ENCODE measurements around the gene IL19.

IL19 gene
- total RNA-seq = 0.12 to 0.44 (median 0.38) reads per million in 4 experiments

GRCh38 chr1:206770531-206771337 lies at the start of gene IL19:
Gene IL19 (plus strand): TSS chr1:206770773. CDS start chr1:206836663, 65,890 bp downstream.
- no peak for DNase-seq

GRCh38 chr1:206721454-206721853 lies 49.1 kb upstream of the IL19 start:
- DNase-seq = no peak

GRCh38 chr1:206722751-206723461 lies 47.7 kb upstream of the IL19 start:
- DNase-seq = no peak

GRCh38 chr1:206723462-206723804 lies 47.1 kb upstream of the IL19 start:
- DNase-seq = no peak

DNA sequence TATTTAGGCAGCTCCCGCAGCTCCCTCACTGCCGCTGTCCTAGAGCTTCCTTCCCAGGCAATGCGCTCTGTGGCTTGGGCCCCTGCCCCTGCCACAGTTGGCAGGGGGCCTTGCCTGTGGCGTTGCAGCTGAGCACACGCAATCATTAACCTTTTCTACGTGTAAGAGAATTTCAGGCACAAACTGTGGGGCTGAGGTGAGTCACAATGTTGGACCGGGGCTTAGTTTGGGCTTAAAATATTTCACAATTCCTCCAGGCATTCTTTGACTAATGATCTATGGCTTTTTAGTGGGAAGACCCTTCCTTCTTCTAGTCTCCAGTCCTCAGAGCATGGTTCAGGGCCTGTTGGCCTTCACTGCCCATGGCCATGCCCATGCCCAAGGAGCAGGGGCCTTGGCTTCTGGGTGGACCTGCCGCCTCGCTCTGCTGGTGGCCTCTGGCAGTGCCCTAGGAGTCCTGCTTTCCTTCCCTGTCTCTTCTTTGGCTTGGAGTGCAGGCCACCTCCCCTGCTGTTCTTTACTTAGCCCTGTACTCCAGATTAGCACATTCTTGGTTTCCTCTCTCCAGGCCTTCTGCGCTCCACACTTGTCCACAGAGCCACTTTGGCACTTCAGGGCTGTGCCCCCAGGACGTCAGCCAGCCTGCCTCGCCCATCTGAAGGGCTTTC lies 46.6 kb upstream of the IL19 start:
- no peak for DNase-seq

DNA sequence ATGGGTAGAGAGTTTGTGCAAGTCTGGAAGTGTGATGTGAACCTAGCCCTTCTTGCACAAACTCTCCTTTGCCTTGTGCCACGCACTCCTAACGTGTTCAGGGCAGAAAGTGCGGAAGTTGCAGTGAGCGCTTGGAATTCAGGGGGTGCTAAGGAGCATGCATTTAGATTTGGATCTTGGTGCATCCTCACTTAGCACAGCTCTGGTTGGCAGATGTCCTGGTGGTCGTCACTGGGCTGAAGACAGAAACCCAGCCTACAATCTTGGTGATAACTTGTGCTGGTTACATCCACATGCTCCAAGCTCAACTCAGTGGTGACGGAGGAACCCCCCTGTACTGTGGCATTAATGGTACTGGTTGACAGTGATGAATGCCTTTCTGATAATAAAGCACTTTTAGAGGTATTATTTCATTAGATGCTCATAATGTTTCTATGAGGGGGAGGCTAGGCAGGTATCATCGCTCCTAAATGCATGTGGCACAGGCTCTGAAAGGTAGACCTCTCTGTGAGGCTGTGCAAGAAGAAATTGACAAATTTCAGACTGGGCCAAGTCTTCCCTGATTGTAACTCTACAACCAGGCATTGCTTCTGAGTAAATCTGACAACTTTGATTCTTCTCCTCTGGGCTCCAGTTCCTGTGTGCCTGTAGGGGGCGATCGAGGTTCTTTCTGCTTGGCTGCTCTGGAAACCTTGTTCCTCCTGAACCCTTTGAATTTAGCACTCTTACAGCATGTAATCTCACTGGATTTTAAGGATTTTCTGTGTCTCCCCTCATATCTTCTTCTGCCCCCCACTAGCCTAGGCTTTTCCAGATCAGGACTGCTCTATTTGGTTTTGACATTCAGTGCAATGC lies 45.2 kb upstream of the IL19 start:
- peak; percentile 13 for DNase-seq

- DNase-seq = no peak
Measured at GRCh38 chr1:206727981-206728696, 42.4 kb upstream of the IL19 start.

GRCh38 chr1:206728697-206728987 lies 41.9 kb upstream of the IL19 start:
- no peak for DNase-seq

GRCh38 chr1:206729050-206729449 lies 41.5 kb upstream of the IL19 start:
- no peak for DNase-seq

DNA sequence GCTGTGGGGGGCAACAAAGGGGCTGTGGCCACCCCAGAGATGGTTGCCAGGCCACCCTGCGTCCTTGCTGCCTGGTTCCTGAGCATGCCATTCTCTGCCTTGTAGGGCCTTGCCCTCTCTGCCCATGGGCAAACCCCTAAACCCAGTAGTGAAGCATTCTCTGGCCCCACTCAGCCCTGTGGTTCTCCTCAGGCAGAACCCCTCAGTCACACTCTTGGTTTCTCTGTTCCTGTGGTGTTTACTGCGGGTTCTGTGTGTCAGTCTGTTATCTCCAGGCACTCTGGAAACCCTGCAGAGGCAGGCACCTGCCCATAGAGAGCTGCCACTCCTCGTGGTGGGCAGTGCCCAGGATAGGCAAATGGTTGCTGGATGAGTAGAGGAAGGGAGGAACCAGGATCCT lies 41.1 kb upstream of the IL19 start:
- DNase-seq = no peak

GRCh38 chr1:206732508-206732907 lies 38.1 kb upstream of the IL19 start:
- DNase-seq = no peak

GRCh38 chr1:206732992-206733391 lies 37.6 kb upstream of the IL19 start:
- DNase-seq = no peak

DNA sequence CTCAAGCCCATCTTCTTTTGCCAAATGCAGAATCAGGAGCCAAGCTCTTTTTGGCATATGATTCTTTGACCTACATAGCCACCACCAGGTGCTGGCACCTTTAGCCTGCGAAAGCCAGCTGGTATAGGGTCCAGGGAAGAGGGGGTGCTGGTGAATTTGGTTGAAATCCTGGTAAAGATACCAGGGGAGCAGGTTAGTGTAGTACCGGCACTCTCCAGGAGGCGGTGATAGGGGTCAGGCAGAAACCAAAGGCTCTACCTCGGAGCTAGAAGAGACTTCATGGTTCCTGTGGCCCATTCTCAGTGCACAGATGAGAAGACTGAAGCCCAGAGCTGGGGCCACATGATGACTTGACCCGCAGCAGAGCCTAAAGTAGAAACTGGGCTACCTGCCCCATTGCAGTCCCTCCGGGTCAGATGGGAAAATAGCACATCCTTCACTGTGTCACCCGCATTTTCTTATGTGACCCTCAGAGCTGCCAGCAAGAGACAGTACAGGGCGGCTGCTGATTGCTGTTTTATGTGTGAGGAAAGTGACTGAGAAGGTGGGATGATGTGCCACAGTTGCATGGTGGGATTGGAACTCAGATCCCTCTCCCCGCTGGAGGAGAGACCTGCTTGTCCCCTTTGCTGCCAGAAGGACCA lies 36.0 kb upstream of the IL19 start:
- peak; percentile 61 for DNase-seq

DNA sequence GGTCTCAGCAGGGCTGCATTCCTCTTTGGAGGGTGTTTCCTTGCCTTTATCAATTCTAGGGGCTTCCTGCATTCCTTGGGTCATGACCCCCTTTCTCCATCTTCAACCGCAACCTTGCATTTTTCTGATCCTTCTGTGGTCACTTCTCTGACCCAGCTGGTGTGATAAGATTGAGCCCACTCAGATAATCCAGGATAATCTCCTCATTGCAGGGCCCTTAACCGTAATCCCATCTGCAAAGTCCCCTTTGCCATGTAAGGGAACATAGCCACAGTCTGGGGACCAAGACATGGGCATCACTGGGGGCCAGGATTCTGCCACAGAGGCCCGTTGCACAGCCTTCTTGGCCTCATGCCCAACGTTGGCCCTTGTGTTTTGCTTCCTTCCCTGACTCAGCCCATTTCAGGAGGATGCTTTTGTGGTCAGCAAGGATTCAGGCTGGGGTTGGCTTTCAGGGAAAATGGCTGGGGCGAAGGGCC lies 35.0 kb upstream of the IL19 start:
- no peak for DNase-seq

GRCh38 chr1:206736878-206737728 lies 33.5 kb upstream of the IL19 start:
- no peak for DNase-seq

GRCh38 chr1:206737729-206738201 lies 32.8 kb upstream of the IL19 start:
- no peak for DNase-seq

GRCh38 chr1:206738370-206739366 lies 31.9 kb upstream of the IL19 start:
- no peak for DNase-seq

- DNase-seq = no peak
Measured at GRCh38 chr1:206739411-206740076, 31.0 kb upstream of the IL19 start.
